Lower lobe of right lung (tissue), 2 donors: ENCODE data around the gene NCF4. TPM values are rescaled to one million over a fixed set of nuclear protein-coding genes. Genes with fewer than 3 reads are reported as not detected.

Source experiments
- ATAC-seq, 2 donors: fragments of 200-7000 bp; cut with Tn5 transposase; one replicate each; pipeline ENCODE4 v1.9.1; 2020 to 2022; ENCODE audit warnings: mild to moderate bottlenecking in 2 of 2, moderate library complexity in 2 of 2
- DNase-seq: peaks from one replicate; pipeline ENCODE4 v3.0.0-alpha.2; 2020
- H3K27ac ChIP-seq: fragments of 200-600 bp; one replicate; pipeline ENCODE4 v1.8.0; 2022
- H3K27me3 ChIP-seq: fragments of 200-600 bp; one replicate; pipeline ENCODE4 v1.8.0; 2022; ENCODE audit warnings: low read depth
- H3K36me3 ChIP-seq: fragments of 200-600 bp; one replicate; pipeline ENCODE4 v1.8.0; 2022; ENCODE audit warnings: mild to moderate bottlenecking
- H3K4me1 ChIP-seq: fragments of 200-600 bp; one replicate; pipeline ENCODE4 v1.8.0; 2022
- H3K4me3 ChIP-seq: fragments of 200-600 bp; one replicate; pipeline ENCODE4 v1.8.0; 2022; ENCODE audit warnings: mild to moderate bottlenecking
- H3K9me3 ChIP-seq: fragments of 200-600 bp; one replicate; pipeline ENCODE4 v1.8.0; 2022
- intact Hi-C: fragments of 100-400 bp; cut with DNase I; formaldehyde crosslinking; loops from one replicate; pipeline ENCODE4 v1.11.0; 2022
- total RNA-seq: library from RNA; stranded (reverse); fragmentation: NEBNext Ultra II Directional; extraction: Animal tissue kit (Norgen Biotek cat#: 25700); gene quantifications from one replicate; pipeline ENCODE4 v1.2.1, GENCODE V29; 2021
- TF ChIP-seq, protein P1 (sequence below): fragments of 200-600 bp; IDR thresholded peaks from one replicate; pipeline ENCODE4 v1.8.0; 2022; ENCODE audit warnings: antibody characterized with exemption, mild to moderate bottlenecking
- donor health status: DM: no; HTN: yes; CAD: no; lungs with severe emphysema.

Gene NCF4
- total RNA-seq, 1 donor from 2014 or later, result 55.3 TPM

DNA sequence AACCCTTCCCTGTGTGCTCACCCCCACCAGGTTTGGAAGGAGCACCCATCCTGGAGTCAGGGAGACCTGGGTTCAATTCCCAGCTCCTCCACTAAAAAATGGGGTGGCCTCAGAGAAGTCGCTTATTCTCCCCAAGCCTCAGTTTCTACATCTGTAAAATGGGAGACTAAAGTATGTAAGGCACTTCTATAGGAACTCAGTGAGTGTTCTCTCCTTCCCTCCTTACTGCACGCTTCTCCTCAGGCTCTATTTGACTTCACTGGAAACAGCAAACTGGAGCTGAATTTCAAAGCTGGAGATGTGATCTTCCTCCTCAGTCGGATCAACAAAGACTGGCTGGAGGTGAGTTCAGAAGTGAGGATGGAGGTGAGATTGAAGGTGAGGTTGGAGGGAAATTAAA is 11.3 kb downstream of the NCF4 start:
- H3K4me1 ChIP-seq, result peaks cover 19% of the 10 kb centered on the region
- intact Hi-C loops, result no loop called here
- H3K27ac ChIP-seq, result no peak overlapping the region
- TF ChIP-seq, protein P1, sequence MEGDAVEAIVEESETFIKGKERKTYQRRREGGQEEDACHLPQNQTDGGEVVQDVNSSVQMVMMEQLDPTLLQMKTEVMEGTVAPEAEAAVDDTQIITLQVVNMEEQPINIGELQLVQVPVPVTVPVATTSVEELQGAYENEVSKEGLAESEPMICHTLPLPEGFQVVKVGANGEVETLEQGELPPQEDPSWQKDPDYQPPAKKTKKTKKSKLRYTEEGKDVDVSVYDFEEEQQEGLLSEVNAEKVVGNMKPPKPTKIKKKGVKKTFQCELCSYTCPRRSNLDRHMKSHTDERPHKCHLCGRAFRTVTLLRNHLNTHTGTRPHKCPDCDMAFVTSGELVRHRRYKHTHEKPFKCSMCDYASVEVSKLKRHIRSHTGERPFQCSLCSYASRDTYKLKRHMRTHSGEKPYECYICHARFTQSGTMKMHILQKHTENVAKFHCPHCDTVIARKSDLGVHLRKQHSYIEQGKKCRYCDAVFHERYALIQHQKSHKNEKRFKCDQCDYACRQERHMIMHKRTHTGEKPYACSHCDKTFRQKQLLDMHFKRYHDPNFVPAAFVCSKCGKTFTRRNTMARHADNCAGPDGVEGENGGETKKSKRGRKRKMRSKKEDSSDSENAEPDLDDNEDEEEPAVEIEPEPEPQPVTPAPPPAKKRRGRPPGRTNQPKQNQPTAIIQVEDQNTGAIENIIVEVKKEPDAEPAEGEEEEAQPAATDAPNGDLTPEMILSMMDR, result no peak
- no peak overlapping the region for H3K4me3 ChIP-seq
- H3K9me3 ChIP-seq, result no peaks in the 10 kb centered on the region
- no peak for DNase-seq
- H3K27me3 ChIP-seq, result no peaks in the 10 kb centered on the region
- peaks cover 4% of the 10 kb centered on the region for H3K36me3 ChIP-seq
- ATAC-seq, result no peak

- TF ChIP-seq, protein P1, result no peak
- intact Hi-C loops, result no loop called here
- Histone ChIP-seq H3K4me3 (no peak overlapping the region), H3K27me3 (no peaks in the 10 kb centered on the region), H3K36me3 (peaks cover 4% of the 10 kb centered on the region), H3K27ac (no peak overlapping the region), H3K9me3 (no peaks in the 10 kb centered on the region), H3K4me1 (peaks cover 19% of the 10 kb centered on the region)
- DNase-seq (no peak), ATAC-seq (no peak)
These were observed 12.2 kb downstream of the NCF4 start for GRCh38 chr22:36872866-36873498.

- H3K27ac ChIP-seq, result peak overlapping the region; percentile 73
- intact Hi-C loops, result no loop called here
- no peaks in the 10 kb centered on the region for H3K9me3 ChIP-seq
- peaks cover 19% of the 10 kb centered on the region for H3K4me1 ChIP-seq
- peak; percentile 90 to 91 for ATAC-seq
- TF ChIP-seq, protein P1, result peak; percentile 50
- H3K4me3 ChIP-seq, result no peak overlapping the region
- H3K36me3 ChIP-seq, result peaks cover 4% of the 10 kb centered on the region
- H3K27me3 ChIP-seq, result no peaks in the 10 kb centered on the region
- peak; percentile 81 for DNase-seq
These were observed 13.0 kb downstream of the NCF4 start for GRCh38 chr22:36873614-36874308.

DNA sequence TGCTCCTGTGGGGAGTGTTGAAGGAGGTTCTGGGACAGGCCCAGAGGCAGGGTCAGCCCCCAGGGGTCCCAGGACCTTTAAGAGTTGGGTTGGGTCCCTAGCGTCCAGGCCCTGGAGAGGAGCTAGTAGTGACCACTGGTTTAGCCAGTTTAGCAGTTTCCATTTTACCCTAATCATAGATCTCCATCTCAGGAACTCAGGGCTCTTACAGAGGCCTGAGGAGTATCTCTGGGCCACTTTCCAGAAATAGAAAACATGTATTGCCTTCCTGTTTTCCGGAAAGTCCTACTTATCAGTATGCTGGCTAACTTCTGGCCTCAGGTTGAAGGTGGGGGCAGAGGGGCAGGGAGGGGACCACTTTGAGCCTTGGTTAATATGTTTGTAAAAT is 13.5 kb downstream of the NCF4 start:
- no peaks in the 10 kb centered on the region for H3K9me3 ChIP-seq
- peak; percentile 31 to 68 for ATAC-seq
- peaks cover 19% of the 10 kb centered on the region for H3K4me1 ChIP-seq
- H3K4me3 ChIP-seq, result no peak overlapping the region
- DNase-seq, result no peak
- H3K27me3 ChIP-seq, result no peaks in the 10 kb centered on the region
- TF ChIP-seq, protein P1, result no peak
- peaks cover 4% of the 10 kb centered on the region for H3K36me3 ChIP-seq
- H3K27ac ChIP-seq, result peak overlapping the region; percentile 73
- intact Hi-C loops, result no loop called here

DNA sequence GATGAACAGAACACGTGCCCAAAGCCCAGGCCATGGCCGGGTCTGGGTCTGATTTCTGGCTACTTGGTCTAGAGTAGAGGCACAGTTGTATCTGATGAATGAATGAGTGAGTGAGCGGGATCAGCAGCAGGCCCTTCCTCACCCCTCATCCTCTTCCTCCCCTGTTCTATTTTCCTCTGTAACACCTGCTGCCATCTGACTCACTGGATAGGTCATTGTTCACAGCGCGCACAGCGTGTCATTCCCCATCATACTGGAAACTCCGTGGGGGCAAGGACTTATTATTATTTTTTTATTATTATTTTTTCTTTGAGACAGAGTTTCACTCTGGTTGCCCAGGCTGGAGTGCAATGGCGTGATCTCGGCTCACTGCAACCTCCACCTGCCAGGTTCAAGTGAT is 13.9 kb downstream of the NCF4 start:
- Histone ChIP-seq H3K27ac (peak overlapping the region; percentile 73), H3K9me3 (no peaks in the 10 kb centered on the region), H3K4me3 (no peak overlapping the region), H3K4me1 (peaks cover 19% of the 10 kb centered on the region), H3K36me3 (peaks cover 4% of the 10 kb centered on the region), H3K27me3 (no peaks in the 10 kb centered on the region)
- TF ChIP-seq, protein P1, result no peak
- ATAC-seq (peak in 1 of 2 donors; percentile 3), DNase-seq (no peak)
- intact Hi-C loops, result no loop called here
